ENCODE data around the gene EDIL3.

The EDIL3 gene, protein sequence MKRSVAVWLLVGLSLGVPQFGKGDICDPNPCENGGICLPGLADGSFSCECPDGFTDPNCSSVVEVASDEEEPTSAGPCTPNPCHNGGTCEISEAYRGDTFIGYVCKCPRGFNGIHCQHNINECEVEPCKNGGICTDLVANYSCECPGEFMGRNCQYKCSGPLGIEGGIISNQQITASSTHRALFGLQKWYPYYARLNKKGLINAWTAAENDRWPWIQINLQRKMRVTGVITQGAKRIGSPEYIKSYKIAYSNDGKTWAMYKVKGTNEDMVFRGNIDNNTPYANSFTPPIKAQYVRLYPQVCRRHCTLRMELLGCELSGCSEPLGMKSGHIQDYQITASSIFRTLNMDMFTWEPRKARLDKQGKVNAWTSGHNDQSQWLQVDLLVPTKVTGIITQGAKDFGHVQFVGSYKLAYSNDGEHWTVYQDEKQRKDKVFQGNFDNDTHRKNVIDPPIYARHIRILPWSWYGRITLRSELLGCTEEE
- 0 to 3.9 (median 0) reads per million in 17 experiments for total RNA-seq

DNA sequence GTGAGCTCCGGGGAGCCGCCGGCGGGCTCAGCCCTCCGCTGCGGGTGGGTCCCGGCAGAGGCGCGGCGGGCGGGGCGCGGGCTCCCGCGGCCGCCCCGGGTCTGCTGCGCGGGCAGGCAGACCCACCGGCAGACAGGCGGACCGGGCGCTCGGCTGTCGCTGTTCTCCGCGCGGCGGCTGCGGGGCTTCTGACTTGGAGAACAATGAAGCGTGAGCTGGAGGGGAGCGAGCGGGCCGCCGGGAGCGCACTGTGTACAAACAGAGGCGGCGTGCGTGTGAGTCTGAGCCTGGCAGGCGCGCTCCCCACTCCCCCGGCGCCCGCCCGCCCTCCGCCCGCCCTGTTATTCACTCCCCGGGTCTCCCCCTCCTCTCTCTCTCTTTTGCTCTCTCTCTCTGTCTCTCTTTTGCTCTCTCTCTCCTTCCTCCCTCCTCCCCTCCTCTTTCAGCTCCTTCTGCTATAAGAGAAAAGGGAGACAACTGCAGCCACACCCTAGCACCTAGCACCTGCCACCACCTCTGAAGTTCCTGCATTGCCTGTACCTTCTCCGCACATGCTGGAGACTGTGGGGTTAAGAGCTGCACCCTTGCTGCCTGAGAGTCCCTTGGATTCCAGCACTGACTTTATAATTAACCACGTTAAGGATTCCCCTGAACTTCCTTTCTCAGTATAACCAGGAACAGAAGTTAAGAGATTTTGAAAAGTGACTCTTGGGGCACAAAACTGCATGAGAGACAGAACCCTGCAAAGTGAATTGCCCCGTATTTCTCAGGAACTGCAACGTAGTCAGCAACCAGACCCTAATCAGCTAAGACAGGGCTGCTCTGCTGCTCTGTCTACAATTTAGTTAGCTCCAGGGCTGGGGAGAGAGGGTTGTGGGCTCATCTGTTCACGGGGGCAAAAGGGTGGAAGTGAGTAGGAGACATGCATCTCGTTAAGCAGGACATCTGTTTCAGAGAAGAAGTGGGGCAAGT is at the start of gene EDIL3:
TSS of gene EDIL3 (minus strand) at position 277 of the 972 bp plus-strand sequence. CDS start 506 bp downstream, outside the sequence.
- DNase-seq: peak in 1 of 4 experiments; percentile 33

GRCh38 chr5:84433461-84433860 is 48.8 kb upstream of the EDIL3 start:
- DNase-seq: no peak

- no peak for DNase-seq
Observed at GRCh38 chr5:84430863-84431663, 46.4 kb upstream of the EDIL3 start.

GRCh38 chr5:84430079-84430478 is 45.4 kb upstream of the EDIL3 start:
- no peak for DNase-seq

GRCh38 chr5:84425365-84425881 is 40.7 kb upstream of the EDIL3 start:
- DNase-seq: no peak

DNA sequence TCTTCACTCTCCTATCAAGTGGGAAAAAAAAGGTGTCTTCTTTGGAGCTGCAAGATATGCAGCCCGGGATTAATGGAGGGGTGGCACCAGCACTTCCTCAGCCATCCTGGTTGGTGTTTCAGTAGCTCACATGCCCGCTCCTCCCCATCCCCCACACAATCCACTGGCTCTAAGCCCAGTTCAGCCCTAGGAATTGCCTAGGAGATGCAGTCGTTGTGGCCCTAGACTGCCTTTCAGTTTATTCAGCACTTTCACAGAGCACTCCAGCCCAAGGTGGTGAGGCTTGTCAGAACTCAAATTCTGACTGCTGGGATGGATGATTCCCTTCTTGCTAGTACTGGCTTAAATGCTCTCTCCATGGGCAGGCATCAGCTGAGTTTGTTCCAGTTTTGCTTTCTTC is 35.1 kb upstream of the EDIL3 start:
- DNase-seq: no peak

DNA sequence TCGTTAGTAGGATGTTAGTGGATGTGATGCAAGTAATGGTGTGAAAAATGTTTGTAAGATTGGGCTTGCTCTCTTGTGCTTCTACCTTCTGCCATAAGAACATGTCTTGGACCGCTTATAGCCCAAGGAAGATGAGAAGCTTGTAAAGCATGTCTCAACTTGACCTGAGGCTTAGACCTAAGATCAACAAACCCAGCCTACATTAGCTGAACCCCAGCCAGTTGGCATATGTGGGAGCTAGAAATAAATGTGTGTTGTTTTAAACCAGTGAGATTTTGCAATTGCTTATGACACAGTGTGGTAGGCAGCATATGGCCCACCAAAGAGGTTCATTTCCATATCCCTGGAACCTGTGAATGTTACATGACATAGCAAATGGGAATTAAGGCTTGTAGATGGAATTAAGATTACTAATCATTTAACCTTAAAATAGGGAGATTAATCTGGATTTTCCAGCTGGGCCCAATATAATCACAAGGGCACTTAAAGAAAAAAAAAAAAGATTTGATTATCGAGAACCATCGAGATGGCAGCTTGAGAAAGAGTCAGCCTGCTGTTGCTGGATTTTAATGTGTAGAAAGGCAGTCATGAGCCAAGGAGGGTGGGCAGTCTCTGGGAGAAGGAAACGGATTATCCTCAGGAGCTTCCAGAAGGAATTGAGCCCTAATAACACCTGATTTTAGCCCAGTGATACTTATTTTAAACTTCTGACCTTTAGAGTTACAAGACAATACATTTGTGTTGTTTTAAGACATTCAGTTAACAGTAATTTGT is 27.3 kb upstream of the EDIL3 start:
- DNase-seq: no peak

GRCh38 chr5:84406111-84406510 is 21.4 kb upstream of the EDIL3 start:
- DNase-seq: no peak

GRCh38 chr5:84403773-84404172 is 19.1 kb upstream of the EDIL3 start:
- no peak for DNase-seq

DNA sequence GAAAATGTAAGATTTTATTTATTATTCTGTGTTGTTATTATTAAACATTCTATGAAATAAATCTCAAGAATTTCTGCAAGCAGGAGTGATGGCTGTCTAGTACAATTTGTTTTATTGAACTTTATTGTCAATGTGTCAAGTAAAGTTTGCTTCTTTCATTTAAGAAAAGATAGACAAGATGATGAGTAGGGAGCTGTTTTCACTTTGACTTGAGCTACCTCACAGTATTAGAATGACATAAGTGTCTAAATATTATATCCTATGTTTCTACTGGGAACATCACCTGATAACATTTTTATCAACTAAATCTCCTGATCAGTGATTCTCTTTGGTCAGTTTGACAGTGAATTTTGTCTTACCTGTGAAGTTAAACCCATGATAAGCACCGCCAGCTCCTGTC is 12.7 kb upstream of the EDIL3 start:
- no peak for DNase-seq

DNA sequence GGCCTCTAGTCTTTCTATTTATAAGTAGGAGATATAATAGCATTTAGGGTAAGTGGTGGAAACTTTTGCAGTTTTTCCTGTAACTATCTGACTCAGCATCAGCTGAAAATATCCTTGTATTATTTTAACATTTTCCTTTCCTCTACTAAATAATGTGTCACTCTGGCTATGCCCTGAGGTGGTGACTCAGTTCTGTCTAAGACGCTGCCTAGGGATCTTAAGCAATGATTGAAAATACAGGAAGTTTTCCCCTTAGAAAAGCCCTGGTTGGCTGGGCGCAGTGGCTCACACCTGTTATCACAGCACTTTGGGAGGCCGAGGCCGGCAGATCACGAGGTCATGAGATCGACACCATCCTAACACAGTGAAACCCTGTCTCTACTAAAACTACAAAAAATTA is 9.3 kb upstream of the EDIL3 start:
- peak in 3 of 4 experiments; percentile 6 to 13 (median 6) for DNase-seq

- DNase-seq: no peak
Observed at GRCh38 chr5:84392836-84393235, 8.2 kb upstream of the EDIL3 start.

- DNase-seq: no peak
Observed at GRCh38 chr5:84385705-84386104, 1.0 kb upstream of the EDIL3 start.

GRCh38 chr5:84383816-84384603 is 670 bp downstream of the EDIL3 start:
- DNase-seq: peak in 1 of 4 experiments; percentile 10

- no peak for DNase-seq
Observed at GRCh38 chr5:84383296-84383815, 1.3 kb downstream of the EDIL3 start.

GRCh38 chr5:84382363-84383295 is 2.1 kb downstream of the EDIL3 start:
- DNase-seq: peak in 3 of 4 experiments; percentile 3 to 28 (median 9)

GRCh38 chr5:84381502-84382362 is 2.9 kb downstream of the EDIL3 start:
- peak in 2 of 4 experiments; percentile 5 to 14 for DNase-seq

DNA sequence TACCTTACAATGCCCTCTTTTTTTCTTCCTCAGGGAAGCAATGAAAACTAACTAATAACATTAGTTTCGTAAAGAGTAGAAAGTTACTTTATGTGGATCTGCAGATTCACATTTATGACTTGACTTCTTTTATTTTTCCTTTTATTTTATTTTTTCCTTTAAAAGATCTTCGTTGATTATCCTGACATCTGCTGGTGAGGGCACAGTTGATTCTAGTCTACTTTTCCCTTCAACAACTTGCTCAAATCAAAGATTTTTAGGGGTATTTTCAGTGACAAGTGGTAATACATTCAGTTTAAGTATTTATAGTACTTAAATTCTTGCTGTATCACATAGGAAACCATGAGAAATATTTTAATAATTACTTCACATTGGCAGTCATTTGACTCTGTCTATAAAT is 4.9 kb downstream of the EDIL3 start:
- DNase-seq: no peak

All from suppressor macrophage (primary cell).